PC-9 (cell line): Measurements from ENCODE around the gene SNRNP25.

ENCODE experiments used
- EZH2 ChIP-seq: fragments of 200-600 bp; sonication (generic); IDR thresholded peaks from 2 replicates; pipeline ENCODE4 v1.8.0; 2017; ENCODE audit warnings: antibody characterized with exemption, low read depth
- TF ChIP-seq, protein P1 (sequence below): fragments of 200-600 bp; sonication (generic); conservative IDR thresholded peaks from 2 replicates; pipeline ENCODE4 v1.6.1; 2017; ENCODE audit warnings: mixed run types, antibody characterized with exemption, mild to moderate bottlenecking, moderate library complexity

DNA sequence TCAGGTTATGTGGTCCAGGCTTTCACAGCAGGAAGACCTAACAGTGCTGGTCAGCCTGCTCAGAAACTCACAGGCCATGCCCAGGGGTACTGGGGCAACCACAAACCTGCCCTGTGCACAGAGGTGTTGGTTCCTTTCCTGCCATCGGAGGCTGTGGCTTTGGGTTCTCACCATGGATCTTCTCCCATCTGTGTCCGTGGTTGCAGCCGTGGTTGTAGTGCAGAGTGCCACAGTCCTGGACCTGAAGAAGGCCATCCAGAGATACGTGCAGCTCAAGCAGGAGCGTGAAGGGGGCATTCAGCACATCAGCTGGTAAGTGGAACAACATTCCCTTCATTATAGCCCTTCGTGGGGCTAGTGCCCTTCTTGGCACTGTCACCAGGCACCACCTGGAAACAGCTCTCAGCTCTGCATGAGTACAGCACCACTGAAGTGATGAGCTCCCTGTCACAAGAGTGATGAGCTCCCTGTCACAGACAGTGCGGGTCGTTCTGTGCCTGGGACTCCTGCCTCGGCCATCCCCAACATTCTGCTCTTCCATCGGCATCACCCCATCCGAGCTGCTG is 2.0 kb downstream of the SNRNP25 start:
- no peak for TF ChIP-seq EZH2
- TF ChIP-seq, protein P1, sequence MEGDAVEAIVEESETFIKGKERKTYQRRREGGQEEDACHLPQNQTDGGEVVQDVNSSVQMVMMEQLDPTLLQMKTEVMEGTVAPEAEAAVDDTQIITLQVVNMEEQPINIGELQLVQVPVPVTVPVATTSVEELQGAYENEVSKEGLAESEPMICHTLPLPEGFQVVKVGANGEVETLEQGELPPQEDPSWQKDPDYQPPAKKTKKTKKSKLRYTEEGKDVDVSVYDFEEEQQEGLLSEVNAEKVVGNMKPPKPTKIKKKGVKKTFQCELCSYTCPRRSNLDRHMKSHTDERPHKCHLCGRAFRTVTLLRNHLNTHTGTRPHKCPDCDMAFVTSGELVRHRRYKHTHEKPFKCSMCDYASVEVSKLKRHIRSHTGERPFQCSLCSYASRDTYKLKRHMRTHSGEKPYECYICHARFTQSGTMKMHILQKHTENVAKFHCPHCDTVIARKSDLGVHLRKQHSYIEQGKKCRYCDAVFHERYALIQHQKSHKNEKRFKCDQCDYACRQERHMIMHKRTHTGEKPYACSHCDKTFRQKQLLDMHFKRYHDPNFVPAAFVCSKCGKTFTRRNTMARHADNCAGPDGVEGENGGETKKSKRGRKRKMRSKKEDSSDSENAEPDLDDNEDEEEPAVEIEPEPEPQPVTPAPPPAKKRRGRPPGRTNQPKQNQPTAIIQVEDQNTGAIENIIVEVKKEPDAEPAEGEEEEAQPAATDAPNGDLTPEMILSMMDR = no peak
